ENCODE data around the gene KCTD20. TPM values are rescaled to one million over a fixed set of nuclear protein-coding genes. Genes with fewer than 3 reads are reported as not detected.

The KCTD20 gene
- total and polyA plus RNA-seq, 8 donors, result 8.8 to 21.7 (median 10.1) TPM

DNA sequence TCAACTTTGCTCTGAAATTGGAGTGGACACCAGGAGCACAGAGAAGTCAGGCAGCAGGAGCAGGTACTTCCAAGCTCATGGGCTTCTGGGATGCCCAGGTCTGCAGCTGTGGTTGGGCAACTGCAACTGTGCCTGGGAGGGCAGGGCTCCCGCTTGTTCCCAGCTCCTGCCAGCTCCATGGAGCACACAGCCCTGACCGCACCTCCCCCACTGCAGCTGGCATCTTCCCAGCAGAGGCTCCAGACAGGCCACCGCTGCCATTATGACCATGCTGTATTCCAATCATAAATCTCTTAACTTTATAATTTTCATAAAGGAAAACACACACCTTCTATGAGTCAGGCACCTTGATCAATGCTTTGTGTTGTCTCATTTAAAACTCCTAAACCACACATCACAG is 67.6 kb downstream of the KCTD20 start:
- WGBS, 2 donors, result 96 to 97% methylated on average over 3 of the region's 3 CpGs
- peak in 1 of 6 donors; percentile 32 for DNase-seq
- no peak for ATAC-seq
- intact Hi-C loops (cut with DNase I), result no loop called here
- Histone ChIP-seq H3K4me1 (no peaks in the 10 kb centered on the region), H3K9me3 (no peaks in the 10 kb centered on the region), H3K27ac (no peak overlapping the region), H3K4me3 (no peak overlapping the region), H3K27me3 (no peaks in the 10 kb centered on the region), H3K36me3 (no peaks in the 10 kb centered on the region)
- no peak for FAIRE-seq
- TF ChIP-seq, protein P1, sequence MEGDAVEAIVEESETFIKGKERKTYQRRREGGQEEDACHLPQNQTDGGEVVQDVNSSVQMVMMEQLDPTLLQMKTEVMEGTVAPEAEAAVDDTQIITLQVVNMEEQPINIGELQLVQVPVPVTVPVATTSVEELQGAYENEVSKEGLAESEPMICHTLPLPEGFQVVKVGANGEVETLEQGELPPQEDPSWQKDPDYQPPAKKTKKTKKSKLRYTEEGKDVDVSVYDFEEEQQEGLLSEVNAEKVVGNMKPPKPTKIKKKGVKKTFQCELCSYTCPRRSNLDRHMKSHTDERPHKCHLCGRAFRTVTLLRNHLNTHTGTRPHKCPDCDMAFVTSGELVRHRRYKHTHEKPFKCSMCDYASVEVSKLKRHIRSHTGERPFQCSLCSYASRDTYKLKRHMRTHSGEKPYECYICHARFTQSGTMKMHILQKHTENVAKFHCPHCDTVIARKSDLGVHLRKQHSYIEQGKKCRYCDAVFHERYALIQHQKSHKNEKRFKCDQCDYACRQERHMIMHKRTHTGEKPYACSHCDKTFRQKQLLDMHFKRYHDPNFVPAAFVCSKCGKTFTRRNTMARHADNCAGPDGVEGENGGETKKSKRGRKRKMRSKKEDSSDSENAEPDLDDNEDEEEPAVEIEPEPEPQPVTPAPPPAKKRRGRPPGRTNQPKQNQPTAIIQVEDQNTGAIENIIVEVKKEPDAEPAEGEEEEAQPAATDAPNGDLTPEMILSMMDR (IDR thresholded peaks at IDR 0.05), result no peak

DNA sequence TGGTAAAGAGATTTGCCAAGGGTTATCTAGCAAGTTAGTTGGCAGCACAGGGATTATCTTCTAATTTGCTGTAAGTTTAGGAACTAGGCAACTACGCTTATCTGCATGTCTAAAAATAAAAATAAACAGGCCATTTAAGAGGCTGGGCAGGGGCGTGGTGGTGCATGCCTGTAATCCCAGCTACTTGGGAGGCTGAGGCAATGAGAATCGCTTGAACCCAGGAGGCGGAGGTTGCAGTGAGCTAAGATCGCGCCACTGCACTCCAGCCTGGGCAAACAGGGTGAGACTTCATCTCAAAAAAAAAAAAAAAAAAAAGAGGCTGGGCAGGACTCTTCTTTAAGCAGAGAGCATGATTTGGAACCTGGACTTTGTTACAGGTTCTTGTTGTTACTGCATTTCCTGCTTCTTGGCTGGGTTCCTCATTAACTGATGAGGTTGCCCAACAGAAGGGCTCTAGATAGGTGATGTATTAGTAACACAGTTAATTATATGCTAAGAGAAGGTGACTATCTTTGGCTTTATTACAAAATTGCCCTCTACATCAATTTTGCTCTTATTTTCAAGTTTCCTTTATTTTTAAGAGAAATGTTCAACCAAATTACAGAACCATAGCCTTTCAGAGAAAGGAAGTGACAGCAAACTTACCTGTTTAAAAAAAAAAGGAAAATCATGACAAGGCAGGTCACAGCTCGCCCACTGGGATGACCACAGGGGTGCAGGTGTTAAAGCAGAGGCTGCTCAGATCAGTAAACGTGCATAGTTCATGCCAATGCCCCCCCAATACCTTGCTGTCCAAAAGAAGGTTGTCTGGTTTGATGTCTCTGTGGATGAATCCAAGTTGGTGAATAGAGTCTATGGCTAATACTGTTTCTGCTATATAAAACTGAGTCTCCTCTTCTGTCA is 72.0 kb downstream of the KCTD20 start:
- no peak overlapping the region for H3K4me3 ChIP-seq
- FAIRE-seq (no peak), DNase-seq (no peak), ATAC-seq (peak; percentile 72 to 82 (median 80))
- H3K36me3 ChIP-seq, result peaks cover 0 to 2% (median 0%) of the 10 kb centered on the region in 3 donors
- H3K27ac ChIP-seq, result peak overlapping the region in 2 of 4 donors; percentile 46 to 48
- WGBS, 2 donors, result 72 to 73% methylated on average over 8 of the region's 8 CpGs
- TF ChIP-seq, protein P1 (IDR thresholded peaks at IDR 0.05), result no peak
- intact Hi-C loops (cut with DNase I), result no loop called here
- peaks cover 0 to 4% (median 3%) of the 10 kb centered on the region in 3 donors for H3K4me1 ChIP-seq
- no peaks in the 10 kb centered on the region for H3K27me3 ChIP-seq
- H3K9me3 ChIP-seq, result no peaks in the 10 kb centered on the region

DNA sequence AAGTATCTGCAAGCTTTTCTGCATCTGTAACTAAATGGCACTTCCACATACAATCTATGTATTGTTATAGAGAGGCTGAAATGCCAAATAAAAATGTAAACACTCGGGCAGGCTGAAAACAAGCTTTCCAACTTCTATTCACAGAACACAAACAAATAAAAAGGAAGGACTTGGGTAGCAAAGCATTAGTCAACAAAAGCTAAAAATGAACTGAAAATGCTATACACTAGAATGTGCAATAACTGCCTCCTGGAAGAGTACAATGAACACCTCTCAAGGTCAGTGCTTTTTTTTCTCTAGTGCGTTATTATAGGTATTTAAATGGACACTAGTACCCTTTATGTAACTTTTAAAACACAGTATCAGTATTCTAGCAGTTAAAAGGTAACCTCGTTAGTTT is 73.0 kb downstream of the KCTD20 start:
- ATAC-seq (no peak), FAIRE-seq (no peak), DNase-seq (no peak)
- Histone ChIP-seq H3K4me1 (peaks cover 0 to 4% (median 3%) of the 10 kb centered on the region in 3 donors), H3K27me3 (no peaks in the 10 kb centered on the region), H3K4me3 (no peak overlapping the region), H3K9me3 (no peaks in the 10 kb centered on the region), H3K36me3 (peaks cover 0 to 11% (median 3%) of the 10 kb centered on the region in 3 donors), H3K27ac (no peak overlapping the region)
- intact Hi-C loops (cut with DNase I), result no loop called here
- TF ChIP-seq, protein P1 (IDR thresholded peaks at IDR 0.05), result no peak
- 60 to 62% methylated on average over 3 of the region's 3 CpGs for WGBS, 2 donors

DNA sequence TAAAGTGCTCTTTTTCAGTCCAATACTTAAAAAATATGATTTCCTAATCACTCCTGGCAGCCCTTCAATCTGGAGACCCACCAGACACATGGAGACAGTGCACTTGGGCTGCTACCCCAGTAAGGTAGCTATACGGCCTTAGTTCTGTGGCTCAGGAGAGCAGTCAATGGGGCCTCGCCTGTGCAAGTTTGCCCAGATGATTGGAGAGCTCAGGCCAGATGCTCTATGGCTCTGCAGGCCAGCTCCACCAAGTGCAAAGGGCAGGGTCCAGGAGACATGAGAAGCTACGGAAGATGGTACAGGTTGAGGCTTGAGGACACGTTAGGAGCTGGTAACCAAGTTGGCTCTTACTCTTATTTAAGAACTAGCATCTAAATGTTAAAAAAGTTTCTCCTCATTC is 73.8 kb downstream of the KCTD20 start:
- intact Hi-C loops (cut with DNase I), result no loop called here
- ATAC-seq, result no peak
- TF ChIP-seq, protein P1 (IDR thresholded peaks at IDR 0.05), result no peak
- 85 to 92% methylated on average over 4 of the region's 4 CpGs for WGBS, 2 donors
- no peak for DNase-seq
- H3K27ac ChIP-seq, result no peak overlapping the region
- peaks cover 0 to 17% (median 3%) of the 10 kb centered on the region in 3 donors for H3K36me3 ChIP-seq
- FAIRE-seq, result no peak
- no peak overlapping the region for H3K4me3 ChIP-seq
- H3K4me1 ChIP-seq, result peaks cover 0 to 4% (median 3%) of the 10 kb centered on the region in 3 donors
- no peaks in the 10 kb centered on the region for H3K27me3 ChIP-seq
- no peaks in the 10 kb centered on the region for H3K9me3 ChIP-seq

DNA sequence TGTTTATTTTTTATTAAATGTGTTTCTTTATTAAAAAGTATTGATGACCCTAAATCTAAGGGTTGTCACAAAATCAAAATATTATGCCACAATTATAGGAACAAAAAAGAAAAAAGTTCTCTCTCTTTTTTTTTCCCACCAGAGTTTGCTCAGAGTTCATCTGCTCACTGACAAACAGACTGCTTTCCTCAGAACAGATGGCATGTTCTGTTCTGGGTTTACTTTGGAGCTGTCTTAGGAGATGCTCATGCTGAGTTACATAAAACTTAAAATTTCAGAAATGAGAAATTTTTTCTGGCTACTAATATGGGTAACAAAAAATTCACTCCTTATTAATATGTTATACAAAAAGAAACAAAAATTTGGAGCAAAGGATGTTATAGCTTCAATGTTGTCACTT is 74.2 kb downstream of the KCTD20 start:
- DNase-seq (no peak), FAIRE-seq (no peak), ATAC-seq (no peak)
- H3K27me3 ChIP-seq, result no peaks in the 10 kb centered on the region
- H3K4me3 ChIP-seq, result no peak overlapping the region
- H3K4me1 ChIP-seq, result peaks cover 0 to 4% (median 3%) of the 10 kb centered on the region in 3 donors
- H3K27ac ChIP-seq, result no peak overlapping the region
- intact Hi-C loops (cut with DNase I), result no loop called here
- H3K9me3 ChIP-seq, result no peaks in the 10 kb centered on the region
- peaks cover 0 to 17% (median 3%) of the 10 kb centered on the region in 3 donors for H3K36me3 ChIP-seq
- TF ChIP-seq, protein P1 (IDR thresholded peaks at IDR 0.05), result no peak
